HG03575 (cell line): ENCODE data around the gene STK25.
A peak's percentile ranks its signal among the peaks of the same experiment; 100 is the strongest.

Experiments
- ATAC-seq: cut with Tn5 transposase; IDR thresholded peaks from one replicate; pipeline ENCODE4 v1.9.1; 2021; ENCODE audit not compliant: unreplicated experiment, insufficient number of reproducible peaks, low FRiP score; ENCODE audit errors: extremely low read depth

The STK25 gene

GRCh38 chr2:241508240-241509154, at the start of gene STK25:
STK25 (minus strand) TSS chr2:241508584; CDS start chr2:241508035, 549 bp downstream.
- peak; percentile 56 for ATAC-seq

DNA sequence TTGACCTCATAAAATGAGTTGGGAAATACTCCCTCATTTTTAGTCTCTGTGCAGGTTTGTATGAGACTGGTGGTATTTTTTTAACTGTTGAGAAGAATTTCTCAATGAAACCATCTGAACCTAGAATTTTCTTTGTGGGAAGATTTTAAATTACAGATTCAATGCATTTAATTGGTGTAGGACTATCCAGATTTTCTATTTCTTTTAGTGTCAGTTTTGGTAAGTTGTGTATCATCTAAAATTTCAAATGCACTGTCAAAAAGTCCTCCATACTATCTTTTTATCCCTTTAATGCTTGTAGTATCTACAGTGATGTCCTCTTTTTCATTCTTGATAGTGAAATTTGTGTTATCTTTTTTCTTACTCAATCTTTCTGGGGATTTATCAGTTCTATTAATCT, 48.4 kb upstream of the STK25 start:
- ATAC-seq, result no peak

DNA sequence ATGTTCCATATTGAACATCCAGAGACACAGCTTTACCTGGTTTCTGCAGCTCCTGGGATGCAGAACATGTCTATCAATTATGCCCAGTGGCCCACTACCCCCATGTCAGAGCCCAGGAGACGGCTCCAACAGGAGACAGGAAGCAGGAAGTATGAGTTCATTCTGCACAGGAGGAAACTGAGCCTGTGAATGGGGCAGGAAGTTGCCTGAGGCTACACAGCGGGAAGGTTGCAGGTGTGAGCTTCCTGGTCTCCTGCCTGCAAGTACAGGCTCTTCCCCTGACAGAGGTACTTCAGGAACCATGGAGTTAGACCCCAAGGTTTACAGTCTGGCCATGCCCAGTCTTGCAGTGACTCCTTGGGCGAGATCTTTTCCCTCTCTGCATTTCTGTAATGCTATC, 47.3 kb upstream of the STK25 start:
- no peak for ATAC-seq

- no peak for ATAC-seq
These were observed 46.4 kb upstream of the STK25 start for GRCh38 chr2:241554610-241555322.

GRCh38 chr2:241553981-241554380, 45.6 kb upstream of the STK25 start:
- no peak for ATAC-seq

- ATAC-seq, result no peak
These were observed 45.1 kb upstream of the STK25 start for GRCh38 chr2:241553512-241553830.

DNA sequence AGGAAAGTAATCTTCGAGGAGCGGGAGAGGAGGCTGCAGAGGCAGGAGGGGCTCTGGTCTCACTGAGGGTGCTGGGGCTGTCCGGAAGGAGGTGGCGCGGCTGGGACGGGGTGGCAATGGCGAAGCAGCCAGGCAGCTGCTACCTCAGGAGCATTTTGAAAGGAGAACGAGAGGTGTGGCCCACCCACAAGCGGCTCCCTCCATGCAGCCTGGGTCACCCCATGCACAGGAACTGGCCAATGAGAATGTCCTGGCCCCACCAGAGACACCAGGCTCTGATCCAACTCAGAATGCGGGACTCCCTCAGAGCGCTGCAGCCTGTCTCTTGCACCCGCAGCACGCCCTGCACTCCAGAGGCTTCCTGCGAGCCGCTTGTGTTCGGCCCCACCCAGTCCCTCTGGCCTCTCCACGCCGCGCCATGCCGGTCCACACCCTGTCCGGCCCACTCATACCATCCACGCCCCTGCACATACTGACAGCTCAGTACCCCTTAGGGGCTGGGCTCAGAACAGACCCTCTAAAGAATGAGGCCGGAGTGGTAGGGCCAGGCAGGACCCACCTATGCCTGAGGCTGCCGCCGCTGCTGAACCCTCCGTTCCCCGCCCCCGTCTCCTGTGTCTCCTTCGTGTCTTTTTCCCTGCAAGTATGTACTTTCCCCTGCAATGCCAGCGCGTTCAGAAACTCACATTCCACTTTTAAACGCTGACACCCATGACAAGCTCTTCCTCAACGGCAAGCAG, 43.8 kb upstream of the STK25 start:
- no peak for ATAC-seq

DNA sequence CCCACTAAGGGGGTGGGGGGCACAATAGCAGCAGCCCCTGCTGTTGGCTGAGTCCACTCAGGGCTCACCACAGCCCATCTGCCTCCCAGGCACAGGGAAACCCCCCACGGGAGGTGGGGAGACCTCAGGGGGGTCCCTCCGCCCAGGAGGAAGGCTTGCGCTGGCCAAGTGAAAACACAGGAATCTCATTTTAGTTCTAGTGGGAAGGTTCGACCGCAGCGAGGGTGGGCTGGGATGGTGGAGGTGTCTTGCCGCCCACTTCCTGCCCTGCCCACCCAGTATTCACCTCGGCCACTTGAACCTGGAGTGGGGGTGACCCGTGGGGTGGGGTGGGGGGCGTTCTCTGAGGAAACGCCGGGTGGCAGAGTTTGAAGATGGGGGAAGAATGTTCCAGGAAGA, 43.2 kb upstream of the STK25 start:
- no peak for ATAC-seq

GRCh38 chr2:241550616-241551580, 42.5 kb upstream of the STK25 start:
- no peak for ATAC-seq

GRCh38 chr2:241548451-241548835, 40.1 kb upstream of the STK25 start:
- ATAC-seq, result no peak

- no peak for ATAC-seq
These were observed 39.5 kb upstream of the STK25 start for GRCh38 chr2:241547781-241548450.

DNA sequence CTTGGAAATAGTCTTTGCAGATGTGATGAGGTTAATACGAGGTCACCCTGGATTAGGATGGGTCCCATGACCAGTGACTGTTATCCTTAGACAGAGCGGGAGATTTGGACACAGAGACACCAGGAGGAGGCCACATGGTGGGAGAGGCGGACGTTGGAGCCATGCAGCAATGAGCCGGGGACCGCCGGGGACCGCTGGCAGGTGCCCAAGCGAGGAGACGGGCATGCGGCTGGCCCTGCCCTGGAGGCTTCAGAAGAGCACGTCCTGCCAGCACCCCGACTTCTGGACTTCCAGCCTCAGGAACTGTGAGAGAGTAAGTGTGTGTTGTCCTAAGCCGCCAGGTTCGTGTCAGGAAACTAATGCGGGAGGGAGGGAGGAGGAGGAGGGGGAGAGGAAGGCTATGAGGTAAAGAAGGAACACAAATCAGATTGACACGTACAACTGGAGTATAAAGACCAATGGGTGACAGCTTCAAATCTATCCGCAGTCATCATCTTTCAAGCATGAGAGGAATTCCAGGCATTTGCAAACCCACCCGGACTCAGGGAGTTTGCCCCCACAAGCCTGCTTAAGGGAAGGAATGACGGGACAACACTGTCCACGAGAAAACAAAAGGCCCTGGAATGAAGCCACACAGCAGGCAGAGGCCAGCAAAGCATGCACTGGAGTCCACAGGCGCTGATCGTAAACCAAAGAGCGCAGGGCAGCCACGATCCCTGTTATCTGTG, 38.6 kb upstream of the STK25 start:
- no peak for ATAC-seq

- ATAC-seq, result no peak
These were observed 37.4 kb upstream of the STK25 start for GRCh38 chr2:241545523-241546473.

GRCh38 chr2:241545106-241545505, 36.7 kb upstream of the STK25 start:
- no peak for ATAC-seq

DNA sequence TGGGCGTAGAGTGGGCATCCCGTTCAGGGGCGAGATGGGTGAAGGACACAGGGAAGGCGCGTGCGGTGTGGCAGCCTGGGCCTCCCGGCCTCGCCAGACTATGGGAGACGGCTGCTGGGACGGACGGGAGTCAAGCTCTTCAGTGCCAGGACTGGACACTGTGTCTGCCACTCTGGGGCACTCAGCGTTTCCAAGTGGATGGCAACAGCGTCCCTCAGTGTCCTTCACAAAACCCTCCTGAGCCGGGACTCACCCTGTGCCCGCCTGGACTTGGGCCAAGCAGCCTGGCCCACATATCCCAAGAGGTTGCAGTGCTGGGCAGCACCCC, 33.9 kb upstream of the STK25 start:
- ATAC-seq, result no peak

GRCh38 chr2:241541564-241542277, 33.3 kb upstream of the STK25 start:
- no peak for ATAC-seq
